ENCODE data around the gene PTPRH.

- TF ChIP-seq EZH2 (IDR thresholded peaks at IDR 0.05) (no peak), POLR2AphosphoS5 (IDR thresholded peaks at IDR 0.05; ENCODE audit: borderline replicate concordance, low read depth, low read length) (no peak)
Measured at GRCh38 chr19:55136399-55137102, 72.8 kb downstream of the PTPRH start.
